HG03060 (cell line): ENCODE data around the gene TFB2M.
"Not testable (repeated sequence)": the region's sequence is repeated elsewhere in the genome, so short reads cannot be mapped to it uniquely, and the experiment has no call there.

Experiments used
- ATAC-seq: cut with Tn5 transposase; IDR thresholded peaks from one replicate; pipeline ENCODE4 v1.9.1; 2021; ENCODE audit warnings: low read depth, moderate number of reproducible peaks; ENCODE audit not compliant: unreplicated experiment

The TFB2M gene

GRCh38 chr1:246560833-246561232 lies 5.2 kb downstream of the TFB2M start:
- ATAC-seq: not testable (repeated sequence)

DNA sequence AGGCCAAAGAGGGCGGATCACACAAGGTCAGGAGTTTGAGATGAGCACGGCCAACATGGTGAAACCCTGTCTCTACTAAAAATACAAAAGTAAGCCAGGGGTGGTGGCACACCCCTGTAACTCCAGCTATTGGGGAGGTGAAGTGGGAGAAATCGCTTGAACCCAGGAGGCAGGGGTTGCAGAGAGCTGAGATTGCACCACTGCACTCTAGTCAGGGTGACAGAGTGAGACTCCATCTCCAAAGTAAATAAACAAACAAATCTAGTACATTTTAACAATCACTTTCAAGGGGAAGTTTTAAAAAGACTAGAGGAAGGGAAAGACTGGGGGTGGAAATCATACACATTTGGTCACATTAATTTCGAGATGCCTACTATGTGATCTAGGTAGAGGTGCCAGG lies 6.8 kb downstream of the TFB2M start:
- ATAC-seq: no peak

DNA sequence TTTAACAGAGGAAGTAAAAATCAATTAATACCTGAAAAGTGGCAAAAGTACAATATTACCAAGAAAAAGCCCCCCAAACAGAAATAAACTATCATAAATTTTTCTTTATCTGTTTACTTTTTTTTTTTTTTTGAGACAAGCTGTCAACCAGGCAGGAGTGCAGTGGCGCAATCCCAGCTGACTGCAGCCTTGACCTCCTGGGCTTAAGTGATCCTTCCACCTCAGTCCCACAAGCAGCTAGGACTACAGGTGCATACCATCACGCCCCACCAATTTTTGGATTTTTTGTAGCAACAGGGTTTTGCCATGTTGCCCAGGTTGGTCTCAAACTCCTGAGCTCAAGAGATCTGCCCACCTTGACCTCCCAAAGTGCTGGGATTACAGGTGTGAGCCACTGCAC lies 8.0 kb downstream of the TFB2M start:
- no peak for ATAC-seq

DNA sequence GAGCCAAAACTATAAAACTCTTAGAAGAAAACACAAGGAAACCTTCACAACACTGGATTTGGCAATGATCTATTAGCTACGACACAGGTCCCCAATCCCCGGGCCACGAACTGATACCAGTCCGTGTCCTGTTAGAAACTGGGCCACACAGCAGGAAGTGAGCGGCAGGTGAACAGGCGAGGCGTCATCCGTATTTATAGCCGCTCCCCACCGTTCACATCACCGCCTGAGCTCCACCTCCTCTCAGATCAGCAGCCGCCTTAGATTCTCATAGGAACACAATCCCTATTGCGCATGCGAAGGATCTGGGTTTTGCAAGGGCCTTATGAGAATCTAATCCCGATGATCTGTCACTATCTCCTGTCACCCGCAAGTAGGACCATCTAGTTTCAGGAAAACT lies 11.9 kb downstream of the TFB2M start:
- ATAC-seq: no peak

GRCh38 chr1:246552110-246552509 lies 14.0 kb downstream of the TFB2M start:
- ATAC-seq: no peak

GRCh38 chr1:246550402-246550801 lies 15.7 kb downstream of the TFB2M start:
- no peak for ATAC-seq

DNA sequence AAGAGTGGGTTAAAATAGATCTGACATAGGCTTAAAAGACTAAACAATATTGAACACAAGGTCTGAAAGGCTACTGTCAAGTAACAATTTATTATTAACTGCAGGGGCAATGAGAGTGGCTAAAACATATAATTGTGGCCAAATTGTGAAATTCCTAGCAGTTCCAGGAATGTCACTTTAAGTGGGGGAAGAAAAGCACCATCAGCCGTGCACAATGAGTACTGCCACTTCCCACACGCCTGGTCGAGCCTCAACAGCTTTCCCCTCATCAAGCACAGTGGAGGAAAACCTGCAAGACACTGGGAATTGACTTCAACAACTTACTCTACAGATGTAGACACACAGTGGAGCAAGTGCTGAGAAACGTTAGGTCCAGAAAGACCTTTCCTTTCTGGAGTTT lies 16.4 kb downstream of the TFB2M start:
- no peak for ATAC-seq

DNA sequence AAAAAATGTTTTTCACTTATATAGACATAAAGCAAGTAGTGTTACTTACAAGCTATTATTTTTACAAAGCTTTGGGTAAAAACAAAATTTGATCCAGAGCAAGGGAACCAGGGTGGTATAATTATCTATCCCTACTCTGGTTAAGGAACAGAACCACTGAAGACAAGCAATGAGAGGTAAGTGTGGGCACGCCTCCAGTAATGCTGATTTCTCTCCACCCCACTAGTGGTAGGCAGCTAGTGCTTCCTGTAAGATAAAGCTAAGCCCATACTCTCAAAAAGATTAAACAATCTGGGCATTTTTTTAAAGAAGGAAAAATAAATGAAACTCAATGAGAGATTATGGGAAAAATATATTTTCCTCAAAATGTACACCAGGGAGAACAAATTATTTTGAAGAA lies 22.1 kb downstream of the TFB2M start:
- no peak for ATAC-seq

DNA sequence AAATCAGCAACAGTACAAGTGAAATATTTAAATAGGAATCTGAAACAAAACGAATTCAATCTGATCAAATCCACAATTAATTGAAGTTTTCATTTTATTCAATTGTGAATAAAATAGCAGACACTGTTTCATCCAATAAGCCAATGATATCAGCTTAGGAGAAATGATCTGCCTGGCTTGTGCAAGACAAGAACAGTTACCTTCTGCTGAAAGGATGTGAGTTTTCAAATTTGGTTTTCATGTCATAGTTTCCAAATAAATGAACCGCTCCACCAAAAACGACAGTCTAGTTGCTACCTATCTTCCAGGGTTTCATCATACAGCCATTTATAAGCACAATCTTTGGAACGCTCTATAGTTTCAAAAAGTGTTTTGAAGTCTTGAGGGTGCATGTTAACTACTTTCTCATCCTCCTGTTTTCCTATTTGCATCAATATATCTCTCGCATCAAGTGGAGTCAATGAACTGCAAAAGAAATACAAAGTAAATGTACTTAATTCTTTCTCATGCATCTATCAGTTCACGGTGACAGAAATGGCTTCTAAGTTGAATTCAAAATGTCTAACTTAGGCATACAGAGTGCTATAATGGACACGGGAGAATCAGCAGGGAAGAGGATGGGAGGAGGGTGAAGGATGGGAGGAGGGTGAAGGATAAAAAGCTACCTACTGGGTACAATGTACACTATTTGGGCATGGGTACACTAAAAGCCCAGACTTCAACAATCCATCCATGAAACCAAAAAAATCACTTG lies 25.1 kb downstream of the TFB2M start:
- no peak for ATAC-seq

DNA sequence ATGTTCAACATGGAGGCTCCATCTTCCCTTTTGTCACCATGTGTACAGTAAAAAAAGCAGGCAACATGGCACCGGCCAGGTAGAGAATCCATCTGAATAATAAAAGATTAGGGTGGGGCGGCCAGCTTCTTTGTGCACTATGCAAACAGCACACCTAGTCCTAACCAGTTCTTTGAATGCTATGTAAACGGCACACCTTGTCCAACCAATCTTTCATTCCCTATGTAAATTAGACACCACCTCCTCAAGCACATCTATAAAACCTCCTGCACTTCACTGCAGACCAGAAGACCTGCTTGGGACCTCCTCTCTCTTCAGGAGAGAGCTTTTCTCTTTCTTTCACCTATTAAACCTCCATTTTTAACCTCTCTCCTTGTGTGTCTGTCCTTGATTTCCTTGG lies 28.2 kb downstream of the TFB2M start:
- no peak for ATAC-seq

DNA sequence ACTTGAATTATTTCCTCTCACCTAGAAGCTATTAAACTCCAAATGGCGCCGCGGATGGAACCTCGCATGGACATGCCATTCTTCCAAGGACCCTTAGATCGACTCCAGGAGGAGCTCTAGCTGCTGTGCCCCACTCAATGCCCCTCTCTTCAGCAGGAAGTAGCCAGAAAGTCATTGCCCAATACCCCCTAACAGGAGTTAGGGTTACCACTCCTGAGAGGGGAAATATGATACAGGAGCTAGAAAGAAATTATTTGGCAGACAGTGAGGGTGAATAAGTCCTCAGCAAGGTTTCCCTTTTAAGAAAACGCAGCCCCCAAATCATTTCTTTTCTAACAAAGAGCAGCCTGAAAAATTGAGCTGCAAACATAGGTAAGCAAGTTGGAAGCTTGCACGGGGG lies 28.6 kb downstream of the TFB2M start:
- no peak for ATAC-seq

DNA sequence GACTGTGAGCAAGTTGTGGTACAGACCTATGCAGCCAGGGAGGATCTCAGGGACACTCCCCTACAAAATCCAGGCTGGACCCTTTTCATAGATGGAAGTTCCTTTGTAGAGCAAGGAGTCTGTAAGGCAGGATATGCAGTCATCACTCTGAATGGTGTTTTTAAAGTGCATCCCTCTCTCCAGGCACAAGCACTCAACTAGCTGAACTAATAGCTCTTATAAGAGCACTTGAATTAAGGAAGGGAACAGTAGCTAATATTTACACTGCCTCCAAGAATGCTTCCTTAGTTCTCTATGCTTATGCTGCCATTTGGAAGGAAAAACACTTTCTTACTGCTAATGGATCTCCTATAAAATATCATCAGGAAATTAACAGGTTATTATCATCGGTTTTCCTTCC lies 31.9 kb downstream of the TFB2M start:
- ATAC-seq: no peak

GRCh38 chr1:246533371-246533905 lies 32.6 kb downstream of the TFB2M start:
- no peak for ATAC-seq

- ATAC-seq: no peak
These were observed 33.5 kb downstream of the TFB2M start for GRCh38 chr1:246532519-246532918.

DNA sequence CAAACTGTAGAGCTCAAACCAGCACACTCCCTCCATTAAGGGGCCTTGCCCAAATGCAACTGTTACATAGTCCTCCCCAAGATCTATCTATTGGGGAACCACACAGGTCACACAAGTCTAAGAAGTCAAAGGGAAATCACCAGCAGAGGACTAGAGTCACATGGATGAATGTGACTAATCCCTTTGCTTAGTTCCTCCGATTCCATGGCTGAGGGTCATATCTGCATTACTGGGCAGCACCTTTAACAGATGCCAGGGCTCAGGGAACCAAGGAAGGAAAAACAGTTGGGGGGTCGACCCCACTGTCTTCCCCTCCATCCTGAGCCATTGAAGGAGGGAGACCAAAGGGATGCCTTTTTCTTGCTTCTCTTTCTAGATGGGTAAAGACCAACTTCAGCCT lies 35.6 kb downstream of the TFB2M start:
- ATAC-seq: no peak

GRCh38 chr1:246528933-246529731 lies 36.9 kb downstream of the TFB2M start:
- ATAC-seq: no peak

GRCh38 chr1:246527402-246528088 lies 38.5 kb downstream of the TFB2M start:
- ATAC-seq: no peak

GRCh38 chr1:246526915-246527314 lies 39.1 kb downstream of the TFB2M start:
- ATAC-seq: no peak

DNA sequence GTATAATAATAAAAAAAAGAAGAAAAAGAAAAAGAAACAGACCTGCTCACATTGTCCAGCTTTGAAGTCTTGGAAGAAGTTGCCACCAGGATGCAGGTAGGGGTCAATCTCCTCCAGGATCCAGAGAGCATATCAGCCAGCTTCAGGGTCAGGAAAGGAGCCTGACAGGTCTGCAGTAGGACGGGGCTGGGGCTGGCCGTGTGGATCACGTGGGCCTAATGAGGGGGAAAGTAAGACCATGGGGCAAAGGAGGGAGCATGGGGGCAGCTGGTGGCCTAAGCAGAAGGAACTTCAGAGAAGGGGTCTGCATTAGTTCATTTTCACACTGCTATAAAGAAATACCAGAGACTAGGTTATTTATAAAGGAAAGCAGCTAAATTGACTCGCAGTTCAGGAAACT lies 39.7 kb downstream of the TFB2M start:
- no peak for ATAC-seq

DNA sequence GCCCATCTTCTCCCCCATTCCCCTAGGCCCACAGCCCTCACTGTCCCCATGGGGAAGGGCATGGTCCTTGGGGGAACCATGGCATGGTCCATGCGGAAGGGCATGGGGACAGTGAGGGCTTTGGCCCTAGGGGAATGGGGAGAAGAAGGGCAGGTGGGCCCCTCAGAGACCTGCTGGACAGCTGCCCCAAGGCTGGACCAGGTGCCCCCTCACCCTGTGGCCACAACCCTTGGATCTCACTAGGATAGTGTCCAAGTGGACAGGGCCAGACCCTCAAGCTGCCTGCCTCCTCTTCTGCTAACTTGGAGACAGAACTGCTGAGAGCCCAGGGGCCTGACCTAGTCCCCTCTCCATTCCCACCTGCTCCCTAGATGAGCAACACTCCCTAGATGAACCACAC lies 46.5 kb downstream of the TFB2M start:
- ATAC-seq: no peak
